GM18502 (cell line): ENCODE data around the gene SMIM24.

Source experiments
- ATAC-seq: cut with Tn5 transposase; IDR thresholded peaks from one replicate; pipeline ENCODE4 v1.9.1; 2021; ENCODE audit warnings: mild to moderate bottlenecking; ENCODE audit not compliant: unreplicated experiment, poor library complexity

SMIM24 gene

DNA sequence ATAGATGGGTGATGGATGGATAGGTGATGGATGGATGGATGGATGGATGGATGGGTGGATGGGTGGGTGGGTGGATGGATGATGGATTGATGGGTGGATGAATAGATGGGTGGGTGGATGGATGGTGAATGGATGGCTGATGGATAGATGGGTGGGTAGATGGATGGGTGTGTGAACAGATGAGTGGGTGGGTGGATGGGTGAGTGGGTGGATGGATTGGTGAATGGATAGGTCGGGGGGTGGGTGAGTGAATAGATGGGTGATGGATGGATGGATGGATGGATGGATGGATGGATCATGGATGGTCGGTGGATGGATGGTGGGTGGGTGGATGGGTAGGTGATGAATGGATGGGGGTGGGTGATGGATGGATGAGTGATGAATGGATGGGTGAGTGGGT, 3.5 kb downstream of the SMIM24 start:
- no peak for ATAC-seq

GRCh38 chr19:3475449-3475848, 4.9 kb downstream of the SMIM24 start:
- ATAC-seq = no peak

DNA sequence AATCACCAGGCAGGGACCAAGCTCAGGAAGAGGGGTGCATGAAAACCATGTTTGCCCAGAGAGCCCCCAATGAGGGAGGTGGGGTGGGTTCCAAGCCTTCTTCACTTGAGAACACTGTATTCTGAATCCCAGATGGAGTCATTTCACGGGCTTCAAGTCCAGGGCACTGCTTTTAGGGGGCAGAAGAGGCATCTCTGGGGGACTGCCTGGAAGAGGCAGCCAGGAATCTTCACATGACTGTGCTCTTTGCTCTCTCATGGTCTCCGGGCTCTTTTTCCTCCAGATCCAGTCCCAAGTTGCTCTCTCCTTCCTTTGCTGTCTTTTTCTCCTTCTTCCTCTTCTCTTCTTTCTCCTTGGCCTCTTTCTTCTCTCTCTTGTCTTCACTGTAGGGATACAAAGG, 5.7 kb downstream of the SMIM24 start:
- ATAC-seq = no peak

DNA sequence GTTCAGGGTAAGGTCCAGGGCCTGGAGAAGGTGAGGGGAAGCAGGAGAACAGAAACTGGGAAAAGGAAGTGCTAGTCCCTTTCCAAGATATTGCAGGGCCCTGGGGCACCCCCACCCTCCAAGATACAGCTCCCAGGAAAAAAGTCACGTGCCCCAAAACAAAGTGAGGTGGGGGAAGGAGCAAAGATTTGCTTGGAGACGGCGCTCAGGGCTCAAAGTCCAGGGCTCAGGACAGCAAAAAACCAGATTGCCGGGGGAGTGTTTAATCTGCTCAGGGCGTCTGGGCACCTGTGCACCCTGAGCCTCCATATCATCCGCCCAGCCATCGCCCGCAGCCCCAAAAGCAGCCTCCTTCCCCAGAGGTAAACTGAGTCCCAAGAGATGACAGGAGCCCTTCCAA, 6.3 kb downstream of the SMIM24 start:
- ATAC-seq = no peak

- no peak for ATAC-seq
Measured at GRCh38 chr19:3471954-3472655, 8.2 kb downstream of the SMIM24 start.

DNA sequence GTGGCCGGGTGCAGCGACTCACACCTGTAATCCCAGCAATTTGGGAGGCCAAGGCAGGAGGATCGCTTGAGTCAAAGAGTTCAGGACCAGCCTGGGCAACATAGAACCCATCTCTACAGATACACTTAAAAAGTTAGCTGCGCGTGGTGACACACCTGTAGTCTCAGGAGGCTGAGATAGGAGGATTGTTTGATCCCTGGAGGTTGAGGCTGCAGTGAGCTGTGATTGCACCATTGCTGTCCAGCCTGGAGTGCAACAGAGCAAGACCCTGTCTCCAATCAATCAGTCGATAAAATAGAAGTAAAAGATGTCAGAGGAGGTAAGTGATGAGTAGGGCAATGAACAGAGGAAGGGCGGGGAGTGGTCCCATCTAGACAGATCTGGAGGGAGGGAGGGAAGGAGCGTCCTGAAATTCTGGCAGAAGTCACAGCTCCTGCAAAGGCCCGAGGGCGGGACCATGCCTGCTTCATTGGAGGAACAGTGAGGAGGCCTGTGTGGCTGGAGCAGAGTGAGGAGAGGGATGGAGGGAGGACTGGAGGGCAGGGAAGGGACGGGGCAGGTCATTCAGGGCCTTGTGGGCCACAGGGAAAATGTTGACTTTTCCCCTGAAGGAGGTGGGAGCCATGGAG, 9.7 kb downstream of the SMIM24 start:
- no peak for ATAC-seq

- ATAC-seq = no peak
Measured at GRCh38 chr19:3469638-3470499, 10.5 kb downstream of the SMIM24 start.

GRCh38 chr19:3468211-3468610, 12.1 kb downstream of the SMIM24 start:
- no peak for ATAC-seq

- no peak for ATAC-seq
Measured at GRCh38 chr19:3467437-3468198, 12.7 kb downstream of the SMIM24 start.

- no peak for ATAC-seq
Measured at GRCh38 chr19:3466635-3467034, 13.7 kb downstream of the SMIM24 start.

DNA sequence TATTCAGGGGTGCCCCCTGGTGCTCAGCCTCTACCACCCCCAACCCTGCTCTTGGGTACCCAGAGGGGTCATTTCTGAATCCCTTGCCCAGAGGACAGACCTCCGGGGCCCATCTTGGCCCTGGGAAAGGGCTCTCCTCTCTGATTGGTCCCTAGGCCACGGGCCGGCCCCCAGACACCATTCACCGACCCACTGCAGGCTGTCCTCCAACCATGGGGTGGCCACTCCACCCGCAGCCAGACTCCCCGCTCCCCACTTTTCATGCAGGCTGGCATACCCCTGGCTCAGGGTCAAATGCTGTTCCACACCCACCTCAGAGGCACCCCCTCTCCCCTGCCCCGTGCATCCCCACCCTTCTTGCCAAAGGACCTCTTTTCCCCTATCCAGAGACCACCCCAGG, 14.8 kb downstream of the SMIM24 start:
- no peak for ATAC-seq

GRCh38 chr19:3464587-3465235, 15.6 kb downstream of the SMIM24 start:
- no peak for ATAC-seq

- ATAC-seq = no peak
Measured at GRCh38 chr19:3463714-3464586, 16.4 kb downstream of the SMIM24 start.

- ATAC-seq = no peak
Measured at GRCh38 chr19:3462991-3463713, 17.2 kb downstream of the SMIM24 start.

- no peak for ATAC-seq
Measured at GRCh38 chr19:3459965-3460582, 20.3 kb downstream of the SMIM24 start.

DNA sequence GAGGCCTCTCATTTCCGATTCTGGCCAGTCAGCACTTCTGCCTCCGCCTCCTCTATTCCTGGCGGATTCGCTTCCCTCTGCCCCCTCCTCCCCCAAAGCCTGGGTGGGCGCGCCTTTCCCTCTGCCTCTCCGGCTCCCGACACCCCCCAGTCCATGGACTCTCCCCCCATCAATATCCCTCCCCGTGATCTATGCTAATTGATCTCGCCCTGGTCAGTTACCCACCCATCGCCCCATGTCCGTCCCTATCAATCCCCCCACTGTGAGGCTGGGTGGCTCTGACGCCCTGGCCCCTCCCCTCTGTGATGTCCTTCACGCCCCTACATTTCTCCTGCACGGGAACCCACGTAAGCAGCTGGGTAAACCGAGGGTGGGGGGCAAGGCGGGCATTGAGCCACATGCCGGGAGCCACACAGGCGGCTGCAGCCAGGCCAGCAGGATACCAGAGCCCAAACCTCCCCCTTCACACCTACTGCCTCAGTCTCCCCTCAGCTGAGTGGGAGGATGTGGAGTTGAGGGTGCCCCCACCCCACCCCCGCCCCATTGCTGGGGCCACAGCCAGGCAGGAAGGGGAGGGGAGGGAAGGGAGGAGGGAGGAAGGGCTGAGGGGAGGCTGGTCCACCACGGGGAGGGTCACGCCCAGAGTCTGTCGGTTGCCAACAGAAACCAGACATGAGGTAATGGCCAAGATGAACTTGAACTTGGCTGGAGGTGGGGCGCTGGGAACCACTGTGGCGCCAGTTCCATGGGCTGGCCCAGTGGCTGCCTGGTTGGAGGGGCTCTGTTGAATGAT, 21.0 kb downstream of the SMIM24 start:
- ATAC-seq = no peak
